Liver (tissue), 9 donors: ENCODE data around the gene GPR183. TPM values are rescaled to one million over a fixed set of nuclear protein-coding genes. Genes with fewer than 3 reads are reported as not detected.

Experiments used
- DNase-seq: peaks from one replicate; pipeline ENCODE4 v3.0.0-alpha.2; 2017; ENCODE audit warnings: low spot score
- H3K27ac ChIP-seq, 2 donors: one replicate each; pipeline ENCODE4 v1.7.0; 2013; ENCODE audit warnings: inconsistent platforms in 2 of 2, low read length in 2 of 2, control low read depth in 1 of 2, low read depth in 1 of 2, mild to moderate bottlenecking in 1 of 2
- H3K27me3 ChIP-seq, 4 donors: one replicate each; pipeline versions ENCODE4 v1.6.1 to v1.7.0; 2013; ENCODE audit warnings: low read length in 3 of 4, inconsistent platforms in 1 of 4, mild to moderate bottlenecking in 1 of 4, moderate library complexity in 1 of 4; ENCODE audit not compliant: control insufficient read depth in 4 of 4, insufficient read depth in 4 of 4
- H3K36me3 ChIP-seq, 4 donors: one replicate each; pipeline versions ENCODE4 v1.6.1 to v1.7.0; 2013; ENCODE audit warnings: low read length in 3 of 4, mild to moderate bottlenecking in 3 of 4, low read depth in 1 of 4, moderate library complexity in 1 of 4; ENCODE audit not compliant: control insufficient read depth in 4 of 4, insufficient read depth in 3 of 4
- H3K4me1 ChIP-seq, 4 donors: one replicate each; pipeline versions ENCODE4 v1.6.1 to v1.7.0; 2013; ENCODE audit warnings: low read length in 3 of 4, mild to moderate bottlenecking in 3 of 4, moderate library complexity in 1 of 4; ENCODE audit not compliant: control insufficient read depth in 4 of 4, insufficient read depth in 4 of 4
- H3K4me3 ChIP-seq, 3 donors: one replicate each; pipeline versions ENCODE4 v1.6.1 to v1.7.0; 2013; ENCODE audit warnings: low read length in 3 of 3, control low read depth in 1 of 3, low read depth in 1 of 3, mild to moderate bottlenecking in 1 of 3
- H3K9ac ChIP-seq, 2 donors: one replicate each; pipeline ENCODE4 v1.7.0; 2013; ENCODE audit warnings: low read length in 2 of 2, mild to moderate bottlenecking in 2 of 2, moderate library complexity in 2 of 2, control low read depth in 1 of 2, low read depth in 1 of 2
- H3K9me3 ChIP-seq, 4 donors: one replicate each; pipeline versions ENCODE4 v1.6.1 to v1.7.0; 2013; ENCODE audit warnings: low read length in 3 of 4; ENCODE audit not compliant: control insufficient read depth in 4 of 4
- ATF3 ChIP-seq: IDR thresholded peaks from 2 replicates; pipeline ENCODE4 v1.6.1; 2016; ENCODE audit warnings: antibody characterized with exemption
- CTCF ChIP-seq: fragments of 150-350 bp; IDR thresholded peaks from 2 replicates; pipeline ENCODE4 v1.5.1; 2017; ENCODE audit warnings: improper control_type of control experiment, low read depth, low read length; ENCODE audit not compliant: missing input control
- EGR1 ChIP-seq, 2 donors: IDR thresholded peaks; 2 replicates each; pipeline ENCODE4 v1.6.1; 2016 to 2018; ENCODE audit warnings: antibody characterized with exemption in 2 of 2, low read depth in 2 of 2
- FOXA1 ChIP-seq: IDR thresholded peaks from 2 replicates; pipeline ENCODE4 v1.6.1; 2016; ENCODE audit warnings: antibody characterized with exemption
- FOXA2 ChIP-seq: IDR thresholded peaks from 2 replicates; pipeline ENCODE4 v1.6.1; 2016; ENCODE audit warnings: antibody characterized with exemption
- GABPA ChIP-seq, 2 donors: IDR thresholded peaks in 1 of 2; conservative IDR thresholded peaks in 1 of 2; 2 replicates each; pipeline ENCODE4 v1.6.1; 2016; ENCODE audit warnings: antibody characterized with exemption in 2 of 2, mild to moderate bottlenecking in 1 of 2, moderate library complexity in 1 of 2
- HNF4A ChIP-seq, 2 donors: conservative IDR thresholded peaks; 2 replicates each; pipeline ENCODE4 v1.6.1; 2016; ENCODE audit warnings: antibody characterized with exemption in 2 of 2, mild to moderate bottlenecking in 2 of 2
- HNF4G ChIP-seq: IDR thresholded peaks from 2 replicates; pipeline ENCODE4 v1.6.1; 2016; ENCODE audit warnings: antibody characterized with exemption
- JUND ChIP-seq, 2 donors: IDR thresholded peaks; 2 replicates each; pipeline ENCODE4 v1.6.1; 2016; ENCODE audit warnings: antibody characterized with exemption in 2 of 2
- NR2F2 ChIP-seq: IDR thresholded peaks from 2 replicates; pipeline ENCODE4 v1.6.1; 2016; ENCODE audit warnings: antibody characterized with exemption
- RAD21 ChIP-seq, 2 donors: IDR thresholded peaks; 2 replicates each; pipeline ENCODE4 v1.6.1; 2016; ENCODE audit warnings: antibody characterized with exemption in 2 of 2, mild to moderate bottlenecking in 2 of 2
- REST ChIP-seq: IDR thresholded peaks from 2 replicates; pipeline ENCODE4 v1.6.1; 2016; ENCODE audit warnings: antibody characterized with exemption, mild to moderate bottlenecking
- RXRA ChIP-seq, 2 donors: IDR thresholded peaks; 2 replicates each; pipeline ENCODE4 v1.6.1; 2017 to 2018; ENCODE audit warnings: antibody characterized with exemption in 2 of 2, mild to moderate bottlenecking in 1 of 2
- SP1 ChIP-seq: IDR thresholded peaks from 2 replicates; pipeline ENCODE4 v1.6.1; 2018; ENCODE audit warnings: antibody characterized with exemption, mild to moderate bottlenecking
- TAF1 ChIP-seq: conservative IDR thresholded peaks from 2 replicates; pipeline ENCODE4 v1.6.1; 2016; ENCODE audit warnings: antibody characterized with exemption, mild to moderate bottlenecking
- ZBTB33 ChIP-seq: IDR thresholded peaks from 2 replicates; pipeline ENCODE4 v1.6.1; 2016; ENCODE audit warnings: antibody characterized with exemption
- WGBS: extraction: QIAGEN DNeasy Blood & Tissue Kit; methylation state at CpG from one replicate; pipeline ENCODE4 v1.1.7; 2013; 5-methylcytosine and 5-hydroxymethylcytosine counted together
- polyA plus RNA-seq, 2 donors: library from polyadenylated mRNA; stranded (reverse) in 1 of 2; unstranded in 1 of 2; fragments of 200-250 nt in 1 of 2; fragments of >200 nt in 1 of 2; fragmentation: Nextera tagmentation in 1 of 2; extraction: Ambion mirVana in 1 of 2; gene quantifications; one replicate each; pipeline versions ENCODE4 v1.2.1 to v1.2.3, GENCODE V29; 2013 to 2015
- total RNA-seq, 2 donors: library from RNA; depleted of rRNA; stranded (reverse); fragments of >200 nt; gene quantifications; one replicate each; pipeline ENCODE4 v1.2.3, GENCODE V29; 2014
- donor health status: healthy.
- donor health status: healthy.
- donor health status: healthy.
- donor health status: healthy.
- donor health status: healthy.

GPR183 gene
- total and polyA plus RNA-seq, 4 donors: 0.89 to 4.3 (median 2.9) TPM

GRCh38 chr13:99256283-99256682 lies 50.9 kb downstream of the GPR183 start:
- H3K27ac ChIP-seq: no peak overlapping the region
- no peaks in the 10 kb centered on the region for H3K27me3 ChIP-seq
- H3K9me3 ChIP-seq: no peaks in the 10 kb centered on the region
- no peak overlapping the region for H3K4me3 ChIP-seq
- H3K36me3 ChIP-seq: peaks cover 2 to 8% (median 5%) of the 10 kb centered on the region in 4 donors
- peaks cover 0 to 10% (median 8%) of the 10 kb centered on the region in 4 donors for H3K4me1 ChIP-seq
- no peak for DNase-seq
- TF ChIP-seq ZBTB33 (no peak), HNF4A (conservative IDR thresholded peaks at IDR 0.05) (no peak), NR2F2 (no peak), EGR1 (IDR thresholded peaks at IDR 0.05; ENCODE audit: low read depth in 2 of 2) (no peak), ATF3 (no peak), REST (no peak), CTCF (no peak), GABPA (IDR thresholded peaks at IDR 0.05 in 1 of 2, conservative IDR thresholded peaks at IDR 0.05 in 1 of 2) (no peak), SP1 (no peak), TAF1 (no peak), HNF4G (no peak), FOXA2 (no peak), RXRA (IDR thresholded peaks at IDR 0.05) (no peak), JUND (IDR thresholded peaks at IDR 0.05) (no peak), FOXA1 (no peak), RAD21 (IDR thresholded peaks at IDR 0.05) (no peak)
- 88% methylated on average over 2 of the region's 2 CpGs for WGBS
- H3K9ac ChIP-seq: no peak overlapping the region

GRCh38 chr13:99255271-99255670 lies 51.9 kb downstream of the GPR183 start:
- WGBS: 92% methylated on average over 10 of the region's 10 CpGs
- Histone ChIP-seq H3K9ac (no peak overlapping the region), H3K36me3 (peaks cover 2 to 8% (median 5%) of the 10 kb centered on the region in 4 donors), H3K4me3 (no peak overlapping the region), H3K9me3 (no peaks in the 10 kb centered on the region), H3K27me3 (no peaks in the 10 kb centered on the region), H3K27ac (no peak overlapping the region), H3K4me1 (peaks cover 0 to 6% (median 2%) of the 10 kb centered on the region in 4 donors)
- TF ChIP-seq RXRA (IDR thresholded peaks at IDR 0.05) (no peak), SP1 (no peak)
- no peak for DNase-seq
